Renal cortex interstitium (tissue), 11 donors: Measurements from ENCODE around the gene ELF3. TPM values are rescaled to one million over a fixed set of nuclear protein-coding genes. Genes with fewer than 3 reads are reported as not detected.

Source experiments
- DNase-seq, 11 donors: peaks; one replicate each; pipeline ENCODE4 v3.0.0-alpha.2; 2013; ENCODE audit warnings: low read depth in 9 of 11, low spot score in 4 of 11; ENCODE audit errors: extremely low read depth in 1 of 11
- polyA plus RNA-seq, 3 donors: library from polyadenylated mRNA; unstranded; fragments of 120-200 nt; gene quantifications; one replicate each; pipeline ENCODE4 v1.2.1, GENCODE V29; 2013; ENCODE audit not compliant: insufficient read length in 3 of 3

ELF3 gene
- polyA plus RNA-seq, 3 donors = 40.7 to 84.8 (median 40.8) TPM

DNA sequence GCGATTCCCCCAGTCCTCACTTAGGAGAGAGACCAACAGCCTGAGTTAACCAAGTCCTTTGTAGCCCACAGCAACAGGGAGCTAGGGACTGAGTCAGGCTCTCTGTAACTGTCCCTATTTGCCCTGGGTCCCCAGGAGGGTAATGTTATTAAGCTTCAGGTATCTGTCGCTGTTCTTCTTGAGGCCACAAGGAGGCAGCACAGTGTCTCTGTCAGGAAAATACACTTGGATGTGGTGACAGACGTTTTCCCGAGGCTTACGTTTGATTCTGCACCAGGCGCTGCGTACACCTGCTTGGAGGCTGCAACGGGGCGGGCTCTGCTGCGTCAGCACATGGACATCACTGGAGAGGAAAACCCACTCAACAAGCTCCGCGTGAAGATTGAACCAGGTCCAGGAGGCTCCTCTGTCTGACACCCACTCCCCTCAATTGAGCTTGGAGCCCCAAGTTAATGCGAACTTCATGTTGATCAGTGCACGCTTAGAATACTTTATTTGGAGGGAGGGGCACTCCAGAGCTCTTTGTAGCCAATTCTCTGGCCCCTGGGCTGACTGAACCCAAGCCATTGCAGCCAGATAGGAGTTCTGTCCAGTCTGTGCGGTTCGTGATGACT lies 10.7 kb upstream of the ELF3 start:
- peak in 1 of 11 donors; percentile 16 for DNase-seq

- DNase-seq = no peak
These were observed 7.9 kb upstream of the ELF3 start for GRCh38 chr1:202002507-202002906.

DNA sequence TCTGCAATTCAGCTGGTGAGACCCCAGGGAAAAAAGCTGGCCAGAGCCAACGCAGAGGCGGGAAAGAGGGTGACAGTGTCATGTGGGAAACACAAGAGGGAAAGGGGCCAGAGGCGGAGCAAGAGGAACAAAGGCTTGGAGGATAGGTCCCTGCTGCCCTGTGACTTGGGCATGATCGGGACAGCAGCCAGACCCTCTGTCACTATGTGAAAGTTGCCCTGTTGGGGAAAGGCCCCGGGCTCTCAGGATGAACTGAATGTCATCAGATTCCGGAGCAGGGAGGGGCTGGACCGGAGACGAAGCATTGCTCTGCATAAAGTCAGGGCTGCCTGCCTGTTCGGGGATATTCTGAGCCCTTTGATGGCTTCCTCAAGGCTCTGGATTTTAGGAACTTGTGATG lies 5.7 kb upstream of the ELF3 start:
- no peak for DNase-seq

GRCh38 chr1:202005958-202006357 lies 4.4 kb upstream of the ELF3 start:
- DNase-seq = no peak

DNA sequence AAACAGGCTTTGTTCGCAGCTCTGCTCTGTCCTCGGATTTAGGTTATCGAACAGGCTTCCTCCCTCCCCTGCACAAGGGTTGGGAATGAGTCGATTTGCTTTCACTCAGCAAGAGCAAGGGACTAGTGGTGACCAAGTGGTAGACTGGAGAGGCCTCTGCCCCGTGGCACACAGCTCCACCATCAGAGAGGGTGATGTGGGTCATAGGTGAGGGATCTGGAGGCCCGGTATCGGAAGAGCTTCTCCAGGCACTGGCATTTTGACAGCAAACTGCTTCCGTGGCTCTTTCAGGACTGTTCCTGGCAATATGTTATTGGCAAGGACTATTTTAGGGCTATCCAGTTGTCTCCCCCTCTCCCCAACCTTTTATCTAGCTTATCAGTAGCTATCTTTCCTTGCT lies 3.1 kb upstream of the ELF3 start:
- no peak for DNase-seq

DNA sequence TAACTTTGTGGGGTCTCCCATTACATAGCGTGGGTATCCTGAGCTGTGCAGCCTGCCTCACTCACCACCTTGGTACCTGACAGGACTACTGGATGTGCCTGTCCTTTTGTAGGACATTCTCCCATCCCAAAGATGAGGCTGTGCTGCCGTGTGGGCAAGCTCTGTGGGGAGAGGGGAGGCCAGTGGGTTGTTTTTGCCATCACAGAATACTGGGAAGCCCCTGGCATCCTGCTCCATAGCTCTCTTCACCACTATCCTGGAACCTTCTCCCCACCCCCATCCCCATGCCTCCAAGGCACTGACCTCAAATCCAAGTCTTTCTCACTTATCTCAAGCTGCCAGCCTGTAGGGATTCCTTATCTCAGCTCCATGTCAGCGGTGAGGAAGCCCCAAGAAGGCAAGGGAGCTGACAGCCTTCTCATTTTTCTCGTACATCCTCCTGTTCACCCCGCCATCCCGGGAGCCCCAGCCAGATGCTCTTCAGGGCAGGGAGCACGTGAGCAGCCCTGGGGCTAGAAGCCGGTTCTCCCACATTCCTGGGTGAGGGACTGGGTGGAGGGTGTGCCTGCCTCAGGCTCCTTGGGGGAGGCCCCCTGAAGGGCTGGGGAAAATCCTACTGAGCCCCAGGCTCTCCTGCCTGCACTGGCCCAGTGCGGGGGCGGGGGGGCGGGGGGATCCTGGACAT lies 2.4 kb upstream of the ELF3 start:
- peak in 2 of 11 donors; percentile 41 to 73 for DNase-seq

DNA sequence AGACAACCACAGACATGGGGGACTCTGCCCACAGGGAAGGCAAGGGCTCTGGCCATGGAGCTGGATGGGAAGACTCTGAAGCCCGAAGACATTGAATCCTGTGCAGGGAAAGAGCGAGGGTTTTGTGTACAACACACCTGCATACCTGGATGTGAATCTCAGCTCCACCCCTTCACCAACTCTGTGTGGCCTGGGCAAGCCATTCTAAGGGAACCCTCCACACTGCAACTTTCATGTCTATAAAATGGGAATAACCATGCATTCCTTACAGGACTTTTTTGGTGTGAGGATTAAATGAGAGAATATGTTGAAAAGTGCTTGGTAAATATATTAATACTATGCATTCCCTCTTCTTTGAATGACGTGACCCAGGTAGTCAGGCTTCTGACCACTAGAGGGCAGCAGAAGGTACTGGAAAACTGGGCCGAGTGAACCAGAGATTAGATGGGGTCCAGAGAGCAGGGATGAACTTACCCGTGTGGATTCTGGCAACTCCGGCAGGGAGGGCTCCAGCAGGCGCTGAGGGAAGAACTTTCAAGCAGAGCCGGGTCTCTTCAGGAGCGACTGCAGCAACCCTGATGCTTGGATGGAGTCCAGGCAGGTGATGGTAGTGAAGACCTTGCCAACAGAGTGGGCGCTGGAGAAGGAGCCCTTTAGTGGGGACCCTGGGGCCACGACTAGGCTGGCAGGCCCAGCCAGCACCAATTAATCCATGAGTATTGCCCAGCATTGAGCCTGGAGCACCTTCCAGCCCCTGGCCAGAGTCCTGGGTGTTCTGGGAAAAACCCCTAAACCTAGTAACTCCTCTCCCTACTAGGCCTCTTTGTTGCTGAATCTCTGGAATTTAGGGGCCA lies 834 bp upstream of the ELF3 start:
- peak in 10 of 11 donors; percentile 68 to 90 (median 82) for DNase-seq

GRCh38 chr1:202011994-202012393 lies 1.6 kb downstream of the ELF3 start:
- no peak for DNase-seq

- DNase-seq = no peak
These were observed 2.4 kb downstream of the ELF3 start for GRCh38 chr1:202012544-202013478.

GRCh38 chr1:202013603-202014002 lies 3.2 kb downstream of the ELF3 start:
- DNase-seq = no peak

DNA sequence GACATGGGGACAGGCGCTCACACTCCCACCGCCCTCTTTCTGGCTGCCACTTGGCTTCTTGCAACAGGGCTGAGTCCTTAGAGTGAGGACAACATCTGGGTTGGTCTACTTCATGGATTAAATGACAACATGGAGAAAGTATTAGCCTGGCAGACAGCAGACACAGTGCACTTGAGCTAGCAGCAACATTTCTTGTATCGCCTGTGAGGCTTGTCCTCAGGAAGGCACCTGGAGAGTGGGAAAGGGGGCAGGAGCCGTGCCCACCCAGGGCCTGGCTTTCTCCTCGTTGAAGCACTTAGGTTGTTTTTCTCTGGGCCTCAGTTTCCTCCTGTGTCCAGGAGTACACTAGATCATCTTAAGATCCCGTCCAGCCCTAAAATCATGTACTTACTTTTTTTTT lies 3.7 kb downstream of the ELF3 start:
- DNase-seq = no peak

- DNase-seq = no peak
These were observed 4.7 kb downstream of the ELF3 start for GRCh38 chr1:202014915-202015661.

DNA sequence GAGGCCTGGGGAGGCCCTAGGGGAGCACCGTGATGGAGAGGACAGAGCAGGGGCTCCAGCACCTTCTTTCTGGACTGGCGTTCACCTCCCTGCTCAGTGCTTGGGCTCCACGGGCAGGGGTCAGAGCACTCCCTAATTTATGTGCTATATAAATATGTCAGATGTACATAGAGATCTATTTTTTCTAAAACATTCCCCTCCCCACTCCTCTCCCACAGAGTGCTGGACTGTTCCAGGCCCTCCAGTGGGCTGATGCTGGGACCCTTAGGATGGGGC lies 5.2 kb downstream of the ELF3 start:
- DNase-seq = no peak

DNA sequence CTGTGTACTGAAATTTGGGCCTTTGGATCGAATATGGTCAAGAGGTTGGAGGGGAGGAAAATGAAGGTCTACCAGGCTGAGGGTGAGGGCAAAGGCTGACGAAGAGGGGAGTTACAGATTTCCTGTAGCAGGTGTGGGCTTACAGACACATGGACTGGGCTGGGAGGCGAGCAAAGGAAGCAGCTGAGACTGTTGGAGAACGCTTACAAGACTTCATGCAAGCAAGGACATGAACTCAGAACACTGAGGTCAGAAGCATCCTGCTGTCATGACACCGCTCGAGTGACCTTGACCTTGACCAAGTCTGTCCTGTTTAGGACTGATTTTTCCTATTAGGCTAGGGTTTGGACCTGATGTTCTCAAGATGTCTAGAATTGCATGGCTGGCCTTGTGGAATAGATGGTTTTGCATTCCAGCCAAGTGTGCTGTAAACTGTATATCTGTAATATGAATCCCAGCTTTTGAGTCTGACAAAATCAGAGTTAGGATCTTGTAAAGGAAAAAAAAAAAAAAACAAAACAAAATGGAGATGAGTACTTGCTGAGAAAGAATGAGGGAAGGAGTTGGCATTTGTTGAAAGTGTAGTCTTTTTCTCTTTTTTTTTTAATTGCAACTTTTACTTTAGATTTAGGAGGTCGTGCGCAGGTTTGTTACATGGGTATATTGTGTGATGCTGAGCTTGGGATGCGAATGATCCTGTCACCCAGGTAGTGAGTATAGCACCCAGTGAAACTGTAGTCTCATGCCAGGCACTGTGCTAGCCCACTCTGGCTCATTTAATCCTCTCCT lies 5.8 kb downstream of the ELF3 start:
- DNase-seq = no peak

GRCh38 chr1:202016811-202017748 lies 6.7 kb downstream of the ELF3 start:
- no peak for DNase-seq

DNA sequence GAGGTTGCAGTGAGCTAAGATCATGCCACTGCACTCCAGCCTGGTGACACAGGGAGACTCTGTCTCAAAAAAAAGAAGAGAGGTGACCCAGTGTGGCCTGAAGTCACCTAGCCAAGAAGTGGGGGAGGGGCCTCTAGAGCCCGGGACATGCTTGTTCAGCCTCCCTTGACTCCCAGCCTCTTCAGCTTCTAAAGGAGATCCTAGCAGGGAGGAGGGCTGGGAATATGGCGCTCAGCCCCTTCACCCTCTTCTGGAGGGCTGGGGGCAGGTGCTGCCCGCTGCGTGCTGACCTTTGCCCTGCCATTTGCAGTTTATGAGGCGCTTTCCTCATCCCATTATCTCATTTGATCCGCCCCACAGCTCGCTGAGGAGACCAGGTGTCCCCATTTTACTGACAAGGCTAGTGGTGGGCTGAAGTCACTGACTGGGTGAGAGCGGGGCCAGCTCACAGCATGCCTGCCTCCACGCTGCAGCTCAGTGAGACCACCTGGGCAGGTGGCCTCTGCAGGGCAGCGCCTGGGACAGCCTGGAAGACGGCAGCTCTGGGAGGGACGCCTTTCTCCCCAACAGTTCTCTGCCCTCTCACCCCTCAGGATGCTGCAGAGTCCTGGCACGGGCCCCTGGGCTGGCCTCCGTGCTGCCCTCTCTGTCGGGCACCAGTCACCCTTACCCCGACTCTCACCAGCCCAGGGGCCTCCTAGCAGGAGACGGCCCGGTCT lies 7.5 kb downstream of the ELF3 start:
- DNase-seq = no peak
